Putamen (tissue), 1 donor: Measurements from ENCODE around the gene NPAT.

Experiments
- DNase-seq: peaks from one replicate; pipeline ENCODE4 v3.0.0-alpha.2; 2016; ENCODE audit warnings: low spot score

NPAT gene

DNA sequence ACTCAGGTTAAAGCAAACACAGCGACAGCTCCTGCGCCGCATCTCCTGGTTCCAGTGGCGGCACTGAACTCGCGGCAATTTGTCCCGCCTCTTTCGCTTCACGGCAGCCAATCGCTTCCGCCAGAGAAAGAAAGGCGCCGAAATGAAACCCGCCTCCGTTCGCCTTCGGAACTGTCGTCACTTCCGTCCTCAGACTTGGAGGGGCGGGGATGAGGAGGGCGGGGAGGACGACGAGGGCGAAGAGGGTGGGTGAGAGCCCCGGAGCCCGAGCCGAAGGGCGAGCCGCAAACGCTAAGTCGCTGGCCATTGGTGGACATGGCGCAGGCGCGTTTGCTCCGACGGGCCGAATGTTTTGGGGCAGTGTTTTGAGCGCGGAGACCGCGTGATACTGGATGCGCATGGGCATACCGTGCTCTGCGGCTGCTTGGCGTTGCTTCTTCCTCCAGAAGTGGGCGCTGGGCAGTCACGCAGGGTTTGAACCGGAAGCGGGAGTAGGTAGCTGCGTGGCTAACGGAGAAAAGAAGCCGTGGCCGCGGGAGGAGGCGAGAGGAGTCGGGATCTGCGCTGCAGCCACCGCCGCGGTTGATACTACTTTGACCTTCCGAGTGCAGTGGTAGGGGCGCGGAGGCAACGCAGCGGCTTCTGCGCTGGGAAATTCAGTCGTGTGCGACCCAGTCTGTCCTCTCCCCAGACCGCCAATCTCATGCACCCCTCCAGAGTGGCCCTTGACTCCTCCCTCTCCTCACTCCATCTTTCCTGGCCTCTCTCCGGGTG is at the start of gene NPAT, which contains the start of gene ATM:
NPAT (minus strand) TSS at position 65 of the 774 bp plus-strand sequence. CDS start 102 bp downstream, outside the sequence.
ATM (plus strand) TSS at position 494 of the 774 bp plus-strand sequence. CDS start 4,558 bp downstream, outside the sequence.
- DNase-seq, result peak; percentile 100

DNA sequence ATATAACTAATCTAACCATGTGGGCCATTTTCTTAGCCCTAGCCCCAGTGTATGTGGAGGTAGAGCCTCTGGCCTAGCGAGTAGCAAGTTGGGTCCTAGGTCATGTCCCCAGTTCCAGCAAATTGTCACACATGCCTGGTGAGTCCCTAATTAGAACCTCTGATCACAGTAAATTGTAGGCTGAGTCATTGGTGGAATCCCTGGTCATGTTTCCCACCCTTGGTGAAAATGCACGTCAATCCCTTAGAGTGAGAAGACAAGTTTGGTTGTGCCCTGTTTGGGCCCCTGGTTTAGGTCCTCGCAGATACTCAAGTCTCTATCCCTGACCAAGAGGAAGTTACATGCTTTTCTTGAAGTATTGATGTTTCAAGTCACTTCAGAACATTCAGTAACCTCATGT is 47.1 kb upstream of the NPAT start:
- DNase-seq, result no peak

- DNase-seq, result no peak
These were observed 30.7 kb upstream of the NPAT start for GRCh38 chr11:108253176-108253575.

GRCh38 chr11:108246885-108247284 is 24.4 kb upstream of the NPAT start:
- DNase-seq, result no peak

DNA sequence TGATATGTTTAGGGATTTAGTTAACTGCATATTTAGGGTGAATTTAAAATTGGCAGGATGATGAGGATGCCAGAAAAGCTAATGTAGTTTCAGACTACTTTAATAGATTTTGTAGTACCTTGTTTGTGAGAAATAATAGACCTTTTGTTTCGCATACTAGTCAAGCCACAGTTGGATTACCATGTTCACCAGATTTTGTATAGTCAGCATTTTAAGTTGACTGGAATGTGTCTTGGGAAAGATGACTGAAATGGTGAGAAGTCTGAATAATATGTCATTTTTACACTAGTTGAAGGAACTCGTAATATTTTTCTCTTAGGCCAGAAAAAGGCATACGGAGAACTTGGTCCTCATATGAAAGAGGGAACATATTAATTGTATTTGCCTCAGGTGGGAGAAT is 23.9 kb upstream of the NPAT start:
- no peak for DNase-seq

- no peak for DNase-seq
These were observed 20.0 kb upstream of the NPAT start for GRCh38 chr11:108242422-108242821.

GRCh38 chr11:108241330-108242037 is 19.0 kb upstream of the NPAT start:
- DNase-seq, result no peak

DNA sequence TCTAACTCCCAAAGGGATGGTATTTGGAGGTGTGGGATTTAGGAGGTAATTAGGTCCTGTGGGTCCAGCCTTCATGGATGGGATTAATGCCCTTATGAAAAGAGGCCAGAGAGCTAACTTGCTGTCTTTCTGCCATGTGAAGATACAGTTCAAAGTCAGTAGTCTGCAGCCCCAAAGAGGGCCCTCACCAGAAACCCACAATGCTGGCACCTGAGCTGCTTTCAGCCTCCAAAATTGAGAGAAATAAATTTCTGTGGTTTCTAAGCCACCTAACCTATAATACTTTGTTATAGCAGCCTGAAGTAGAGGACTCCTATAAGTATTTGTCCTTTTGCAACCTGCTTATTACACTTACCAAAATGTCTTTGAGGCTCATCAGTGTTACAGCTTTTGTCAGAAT is 16.6 kb upstream of the NPAT start:
- DNase-seq, result no peak

DNA sequence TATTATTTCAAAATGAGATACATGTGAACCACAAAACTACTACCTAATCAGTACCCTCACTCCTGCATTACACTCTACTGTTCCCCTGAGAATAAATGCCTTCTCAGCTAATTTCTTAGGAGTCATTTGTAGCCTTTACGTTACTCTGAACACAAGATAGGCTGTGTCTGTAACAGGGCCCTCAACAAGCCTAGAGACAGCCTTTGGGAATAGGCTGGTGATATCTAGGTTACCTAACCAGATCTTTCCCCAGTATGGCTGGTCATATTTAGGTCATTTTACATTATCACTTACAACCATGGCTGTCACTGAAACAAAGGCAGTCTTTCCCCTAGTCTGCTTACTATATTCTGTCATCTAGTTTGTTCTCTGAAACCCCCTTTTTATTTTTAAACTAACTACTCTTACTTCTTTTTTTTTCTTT is 14.6 kb upstream of the NPAT start:
- DNase-seq, result no peak

DNA sequence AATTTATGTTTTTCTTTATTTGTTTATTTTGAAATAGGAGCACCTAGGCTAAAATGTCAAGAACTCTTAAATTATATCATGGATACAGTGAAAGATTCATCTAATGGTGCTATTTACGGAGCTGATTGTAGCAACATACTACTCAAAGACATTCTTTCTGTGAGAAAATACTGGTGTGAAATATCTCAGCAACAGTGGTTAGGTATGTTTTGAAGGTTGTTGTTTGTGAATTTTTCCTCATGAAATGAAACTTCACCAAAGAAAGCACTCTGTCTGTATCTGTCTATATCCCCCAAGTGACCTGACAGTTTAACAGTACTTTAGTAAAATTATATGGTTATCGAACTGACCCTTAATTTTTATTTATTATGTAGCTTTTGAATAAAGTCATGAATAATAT is 13.2 kb upstream of the NPAT start:
- DNase-seq, result no peak

- DNase-seq, result no peak
These were observed 12.8 kb upstream of the NPAT start for GRCh38 chr11:108235192-108235591.

DNA sequence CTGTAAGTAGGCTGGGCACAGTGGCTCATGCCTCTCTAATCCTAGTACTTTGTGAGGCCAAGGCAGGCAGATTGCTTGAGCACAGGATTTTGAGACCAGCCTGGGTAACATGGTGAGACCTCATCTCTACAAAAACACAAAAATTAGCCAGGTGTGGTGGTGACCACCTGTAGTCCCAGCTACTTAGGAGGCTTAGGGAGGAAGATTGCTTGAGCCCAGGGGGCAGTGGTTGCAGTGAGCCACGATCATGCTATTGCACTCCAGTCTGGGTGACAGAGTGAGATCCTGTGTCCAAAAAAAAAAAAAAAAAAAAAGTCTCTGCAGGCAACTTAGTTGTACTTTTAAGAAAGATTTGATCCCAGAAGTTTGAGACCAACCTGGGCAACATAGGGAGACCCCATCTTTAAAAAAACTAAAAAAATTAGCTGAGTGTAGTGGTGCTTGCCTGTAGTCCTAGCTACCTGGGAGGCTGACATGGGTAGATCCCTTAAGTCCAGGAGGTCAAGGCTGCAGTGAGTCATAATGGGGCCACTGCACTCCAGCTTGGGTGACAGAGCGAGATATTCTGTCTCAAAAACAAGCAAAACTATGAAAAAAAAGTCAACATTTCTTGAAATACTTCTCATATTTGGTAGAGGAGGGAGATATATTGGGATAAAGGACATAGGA is 11.0 kb upstream of the NPAT start:
- no peak for DNase-seq

DNA sequence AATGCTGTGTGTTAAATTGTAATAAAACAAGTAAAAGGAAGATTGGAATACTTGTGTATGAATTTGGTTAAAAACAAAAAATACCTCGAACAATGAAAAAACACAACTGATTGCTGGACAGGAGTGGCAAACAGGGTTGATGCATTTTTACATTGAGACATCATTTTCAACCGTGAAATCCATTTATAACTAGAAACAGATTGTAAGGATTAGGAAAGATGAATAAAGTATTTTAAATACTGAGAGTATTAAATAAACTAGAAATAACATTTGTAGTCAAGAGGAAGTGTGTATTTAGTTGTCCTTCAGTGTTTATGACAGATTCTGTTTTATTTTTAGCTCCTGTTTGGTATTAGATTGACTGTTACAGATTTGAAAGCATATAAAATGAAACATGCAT is 5.8 kb upstream of the NPAT start:
- no peak for DNase-seq

DNA sequence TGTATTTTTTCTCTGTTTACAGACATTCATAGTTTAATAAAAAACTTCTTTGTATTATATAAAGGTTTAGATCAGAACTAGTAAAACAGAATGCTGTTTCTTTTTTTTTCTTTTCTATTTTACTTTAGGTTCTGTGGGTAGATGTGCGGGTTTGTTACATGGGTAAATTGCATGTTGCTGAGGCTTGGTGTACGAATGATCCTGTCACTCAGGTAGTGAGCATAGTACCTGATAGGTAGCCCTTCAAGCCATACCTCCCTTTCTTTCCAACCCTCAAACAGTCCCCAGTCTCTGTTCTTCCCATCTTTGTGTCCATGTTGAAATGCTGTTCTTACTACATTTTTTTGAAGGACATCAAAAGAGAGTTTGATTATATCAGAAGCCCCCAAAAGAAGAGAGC is 3.6 kb upstream of the NPAT start:
- no peak for DNase-seq

GRCh38 chr11:108224911-108225786 is 2.7 kb upstream of the NPAT start:
- DNase-seq, result no peak

GRCh38 chr11:108224366-108224765 is 1.9 kb upstream of the NPAT start:
- DNase-seq, result no peak

DNA sequence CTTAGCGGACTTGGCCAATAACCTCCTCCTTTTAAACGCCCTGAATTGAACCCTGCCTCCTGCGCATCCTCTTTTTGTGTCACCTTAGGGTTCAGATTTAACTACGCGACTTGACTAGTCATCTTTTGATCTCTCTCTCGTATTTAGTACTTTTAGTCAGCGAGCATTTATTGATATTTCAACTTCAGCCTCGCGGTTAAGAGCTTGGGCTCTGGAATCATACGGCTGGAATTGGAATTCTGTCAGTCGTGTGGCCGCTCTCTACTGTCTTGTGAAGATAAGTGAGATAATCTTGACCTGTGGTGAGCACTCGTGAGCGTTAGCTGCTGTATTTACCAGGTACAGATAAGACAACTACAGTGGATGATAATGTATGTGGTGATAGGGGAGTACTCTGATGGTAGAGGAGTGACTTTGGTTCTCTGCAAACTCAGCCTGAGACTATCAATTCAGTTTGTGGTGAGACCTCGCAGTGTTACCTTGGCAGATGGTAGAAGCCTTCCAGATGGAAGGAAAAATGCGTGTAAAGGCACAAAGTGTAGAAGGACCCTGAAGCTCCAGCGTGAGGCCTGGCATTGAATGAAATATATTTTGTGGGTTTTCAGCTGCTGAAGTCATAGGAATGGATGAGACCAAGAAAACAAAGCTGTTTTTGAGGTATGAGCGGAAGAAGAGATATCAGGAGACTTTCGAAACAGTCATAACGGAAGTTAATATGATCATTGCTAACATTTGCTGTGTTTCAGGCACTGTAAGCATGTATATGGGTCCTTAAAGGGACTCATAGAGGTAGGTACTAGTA is 1.1 kb upstream of the NPAT start:
- no peak for DNase-seq

DNA sequence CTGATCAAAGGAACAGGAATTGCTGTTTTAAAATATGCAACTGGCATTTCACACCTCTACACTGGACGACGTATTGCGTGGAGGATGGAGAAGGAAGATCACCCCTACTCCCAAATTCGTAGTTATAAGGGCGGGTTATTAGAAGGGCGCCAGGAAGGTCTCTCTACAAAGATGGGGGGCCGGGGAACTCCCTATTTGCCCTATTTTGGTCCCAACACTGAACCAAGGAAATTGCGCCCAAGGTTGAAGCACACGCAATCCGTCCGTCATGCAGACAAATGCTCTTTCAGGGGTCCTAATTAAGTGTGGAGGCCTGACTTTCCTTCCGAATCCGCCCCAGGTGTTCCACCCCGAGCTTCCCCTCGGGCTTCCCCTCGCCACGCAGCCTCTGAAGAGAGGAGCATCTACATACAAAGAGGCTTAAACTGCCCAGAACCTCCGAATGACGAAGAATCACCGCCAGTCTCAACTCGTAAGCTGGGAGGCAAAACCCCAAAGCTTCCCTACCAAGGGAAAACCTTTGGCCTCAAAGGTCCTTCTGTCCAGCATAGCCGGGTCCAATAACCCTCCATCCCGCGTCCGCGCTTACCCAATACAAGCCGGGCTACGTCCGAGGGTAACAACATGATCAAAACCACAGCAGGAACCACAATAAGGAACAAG is 396 bp downstream of the NPAT start:
- no peak for DNase-seq

DNA sequence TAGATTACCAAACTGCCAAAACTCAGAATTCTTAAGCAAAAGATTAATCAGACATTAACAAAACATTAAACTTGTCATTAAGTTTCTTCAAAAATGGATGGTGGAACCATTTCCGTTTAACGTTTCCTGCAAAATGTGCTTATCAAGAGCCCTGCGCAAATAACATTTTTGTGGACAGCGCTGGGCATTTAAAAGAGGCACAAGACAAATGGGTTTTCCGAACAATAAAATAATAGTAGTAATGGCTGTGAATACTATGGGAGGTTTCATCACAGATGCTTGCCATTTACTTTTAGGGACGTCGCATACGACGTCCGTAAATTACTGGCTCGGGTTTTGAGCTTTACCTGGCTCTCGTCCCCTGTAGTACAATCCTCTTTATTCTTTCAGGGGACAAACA is 1.1 kb downstream of the NPAT start:
- DNase-seq, result no peak

GRCh38 chr11:108220721-108221336 is 1.6 kb downstream of the NPAT start:
- DNase-seq, result no peak
